Activated naive CD4-positive, alpha-beta T cell treated with anti-CD3 and anti-CD28 coated beads, Interleukin-2, amount 50 U/mL, for 24 hours (primary cell): ENCODE measurements around the gene SLC9A7.

ENCODE experiments used
- H3K27ac Mint-ChIP-seq: one replicate; pipeline ENCODE4 v1.8.0; 2021; ENCODE audit warnings: mild to moderate bottlenecking, mixed read lengths
- H3K27me3 Mint-ChIP-seq: one replicate; pipeline ENCODE4 v1.8.0; 2021; ENCODE audit warnings: mixed read lengths
- H3K36me3 Mint-ChIP-seq: one replicate; pipeline ENCODE4 v1.8.0; 2021; ENCODE audit warnings: mixed read lengths
- H3K4me1 Mint-ChIP-seq: one replicate; pipeline ENCODE4 v1.8.0; 2021; ENCODE audit warnings: mixed read lengths
- H3K4me3 Mint-ChIP-seq: one replicate; pipeline ENCODE4 v1.8.0; 2021; ENCODE audit warnings: mild to moderate bottlenecking, mixed read lengths
- H3K9me3 Mint-ChIP-seq: one replicate; pipeline ENCODE4 v1.8.0; 2021; ENCODE audit warnings: mixed read lengths

The SLC9A7 gene

DNA sequence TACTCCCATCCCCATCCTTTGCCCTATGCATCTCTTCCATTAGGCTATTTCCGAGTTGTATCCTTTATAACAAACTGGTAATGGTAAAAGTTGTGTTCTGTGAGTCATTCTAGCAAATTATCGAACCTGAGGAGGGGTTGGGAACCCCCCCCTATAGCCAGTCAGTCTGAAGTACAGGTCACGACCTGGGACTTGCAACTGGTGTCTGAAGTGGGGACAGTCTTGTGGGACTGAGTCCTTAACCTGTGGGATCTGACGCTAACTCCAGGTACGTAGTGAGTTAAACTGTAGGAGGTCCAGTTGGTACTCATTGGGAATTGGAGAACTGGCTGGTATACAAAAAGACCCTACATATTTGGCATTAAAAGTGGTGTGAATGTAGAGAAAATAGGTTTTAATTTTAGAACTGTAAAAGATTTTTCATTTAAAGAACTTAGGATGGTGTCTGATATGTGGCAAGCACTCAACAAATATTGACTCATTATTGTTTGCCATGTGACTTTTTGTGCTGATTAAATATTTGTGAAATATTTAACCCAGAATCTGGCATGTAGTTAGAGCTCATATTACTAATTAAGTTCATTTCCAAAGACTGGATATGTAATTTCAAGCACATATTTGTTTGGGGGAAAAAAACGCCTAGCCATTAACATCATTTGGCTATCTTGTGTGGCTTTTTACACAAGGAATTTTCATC is 134.7 kb downstream of the SLC9A7 start:
- Mint-ChIP-seq H3K4me1 (peaks cover 15% of the 10 kb centered on the region), H3K9me3 (no peaks in the 10 kb centered on the region), H3K36me3 (peaks cover 5% of the 10 kb centered on the region), H3K27ac (no peak overlapping the region), H3K27me3 (no peaks in the 10 kb centered on the region), H3K4me3 (no peak overlapping the region)

DNA sequence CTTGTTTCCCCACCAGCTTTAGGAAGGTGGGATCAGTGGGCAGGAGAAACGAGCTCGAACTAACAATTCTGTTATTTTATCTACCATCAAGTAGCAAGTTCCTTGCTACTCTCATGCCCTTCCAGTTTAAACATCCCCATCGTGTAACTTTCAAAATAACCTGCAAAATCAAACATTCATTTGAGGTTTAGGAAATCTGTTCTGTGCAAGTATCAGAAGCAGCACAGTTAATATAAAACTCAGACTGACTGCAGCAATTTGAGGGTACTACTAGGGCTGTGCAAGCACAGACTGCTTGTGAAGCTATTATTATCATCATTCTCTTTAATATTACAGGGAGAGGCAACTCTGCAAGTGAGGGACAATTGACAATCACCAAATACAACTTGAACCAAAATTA is 137.3 kb downstream of the SLC9A7 start:
- H3K4me3 Mint-ChIP-seq: no peak overlapping the region
- peaks cover 15% of the 10 kb centered on the region for H3K36me3 Mint-ChIP-seq
- no peak overlapping the region for H3K27ac Mint-ChIP-seq
- peaks cover 5% of the 10 kb centered on the region for H3K27me3 Mint-ChIP-seq
- no peaks in the 10 kb centered on the region for H3K9me3 Mint-ChIP-seq
- peaks cover 2% of the 10 kb centered on the region for H3K4me1 Mint-ChIP-seq

DNA sequence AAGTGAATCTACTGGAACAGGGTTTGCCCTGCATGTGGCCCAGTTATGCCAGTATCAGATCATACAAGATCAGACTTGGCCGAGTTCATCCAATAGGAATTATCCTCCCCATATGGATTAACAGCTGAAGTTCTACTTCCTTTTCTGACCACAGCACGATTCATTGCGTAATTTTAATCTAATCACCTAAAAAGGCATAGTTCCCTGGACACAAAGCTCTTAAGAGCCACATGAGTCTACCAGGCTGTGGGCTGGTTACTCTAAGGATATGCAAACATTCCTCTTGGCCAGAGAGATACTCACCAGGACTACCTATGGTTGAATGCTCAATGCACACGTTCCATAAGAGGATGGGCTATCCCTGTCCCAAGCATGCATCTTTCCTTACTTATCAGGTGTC is 138.4 kb downstream of the SLC9A7 start:
- Mint-ChIP-seq H3K9me3 (no peaks in the 10 kb centered on the region), H3K27ac (no peak overlapping the region), H3K4me3 (no peak overlapping the region), H3K36me3 (peaks cover 15% of the 10 kb centered on the region), H3K4me1 (no peaks in the 10 kb centered on the region), H3K27me3 (peaks cover 5% of the 10 kb centered on the region)

DNA sequence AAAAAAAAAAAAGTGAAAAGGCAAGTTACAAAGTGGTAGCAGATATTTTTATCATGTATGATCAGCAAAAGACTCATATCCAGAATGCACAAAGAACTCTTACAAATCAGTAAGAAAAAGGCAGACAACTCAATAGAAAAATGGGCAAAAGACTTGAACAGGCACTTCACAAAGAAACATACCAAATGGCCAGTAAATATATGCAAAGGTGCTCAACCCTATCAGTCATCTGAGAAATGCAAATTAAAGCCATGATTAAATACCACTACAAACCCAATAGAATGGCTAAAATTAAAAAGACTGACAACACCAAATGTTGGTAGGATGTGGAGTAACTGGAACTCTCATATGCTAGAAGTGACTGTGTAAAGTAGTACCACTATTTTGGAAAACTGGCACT is 140.0 kb downstream of the SLC9A7 start:
- no peak overlapping the region for H3K27ac Mint-ChIP-seq
- no peaks in the 10 kb centered on the region for H3K9me3 Mint-ChIP-seq
- peaks cover 15% of the 10 kb centered on the region for H3K36me3 Mint-ChIP-seq
- peaks cover 5% of the 10 kb centered on the region for H3K27me3 Mint-ChIP-seq
- H3K4me3 Mint-ChIP-seq: no peak overlapping the region
- no peaks in the 10 kb centered on the region for H3K4me1 Mint-ChIP-seq

DNA sequence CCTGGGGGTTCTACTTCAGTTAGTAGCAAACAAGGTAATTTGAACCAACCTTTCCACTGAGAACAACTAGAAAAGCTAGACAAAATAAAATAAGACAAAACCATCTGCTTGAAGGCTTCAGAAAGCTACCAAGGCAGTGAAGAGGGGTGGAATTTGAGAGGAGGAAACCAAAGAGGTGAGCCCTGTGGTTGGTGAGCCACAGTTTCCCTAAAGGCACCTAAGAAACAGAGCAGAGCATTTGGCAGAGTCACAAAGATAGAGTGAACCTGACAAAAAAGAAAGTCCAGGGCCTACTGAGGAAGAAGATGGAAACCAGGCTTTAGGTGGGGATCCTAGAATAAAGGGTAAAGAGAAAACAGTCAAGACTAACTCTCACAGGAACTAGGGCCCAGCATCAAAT is 141.0 kb downstream of the SLC9A7 start:
- no peaks in the 10 kb centered on the region for H3K9me3 Mint-ChIP-seq
- peaks cover 15% of the 10 kb centered on the region for H3K36me3 Mint-ChIP-seq
- H3K4me1 Mint-ChIP-seq: peaks cover 6% of the 10 kb centered on the region
- no peak overlapping the region for H3K27ac Mint-ChIP-seq
- peaks cover 5% of the 10 kb centered on the region for H3K27me3 Mint-ChIP-seq
- H3K4me3 Mint-ChIP-seq: no peak overlapping the region

DNA sequence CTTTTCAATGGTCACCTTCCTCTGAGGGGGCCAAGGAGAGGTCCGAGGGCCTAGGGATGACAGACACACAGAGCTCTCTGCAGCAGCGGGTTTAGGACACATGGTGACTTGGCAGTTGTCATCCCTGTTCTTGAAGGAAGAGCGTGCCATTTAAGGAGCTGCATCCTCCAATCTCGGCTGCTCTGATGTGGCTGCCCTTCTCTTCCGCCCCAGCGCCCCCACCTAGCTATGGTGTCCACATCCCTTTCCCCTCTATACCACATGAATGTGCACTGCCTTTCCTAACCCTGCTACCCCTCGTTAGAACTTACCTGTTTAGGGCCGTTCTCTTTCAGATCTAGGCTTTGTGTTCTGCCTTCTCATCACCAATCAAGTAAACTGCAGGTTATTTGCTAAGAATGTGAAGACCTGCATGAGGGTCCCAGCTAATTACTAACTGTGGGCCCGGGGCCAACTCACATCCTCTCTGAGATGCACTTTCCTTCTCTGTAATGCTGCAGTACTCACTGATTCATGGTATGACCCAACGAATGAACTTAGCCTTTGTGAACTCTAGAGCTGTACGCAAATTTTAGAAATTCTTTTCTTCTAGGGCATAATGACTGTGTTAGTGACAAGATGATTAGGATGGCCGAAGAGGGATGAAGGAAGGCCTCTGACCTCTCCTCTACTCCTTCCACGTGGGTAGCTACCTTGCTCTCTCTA is 147.1 kb downstream of the SLC9A7 start:
- Mint-ChIP-seq H3K9me3 (no peaks in the 10 kb centered on the region), H3K27me3 (no peaks in the 10 kb centered on the region), H3K36me3 (peaks cover under 1% of the 10 kb centered on the region), H3K4me3 (peak overlapping the region; percentile 70), H3K27ac (no peak overlapping the region), H3K4me1 (peaks cover 33% of the 10 kb centered on the region)

DNA sequence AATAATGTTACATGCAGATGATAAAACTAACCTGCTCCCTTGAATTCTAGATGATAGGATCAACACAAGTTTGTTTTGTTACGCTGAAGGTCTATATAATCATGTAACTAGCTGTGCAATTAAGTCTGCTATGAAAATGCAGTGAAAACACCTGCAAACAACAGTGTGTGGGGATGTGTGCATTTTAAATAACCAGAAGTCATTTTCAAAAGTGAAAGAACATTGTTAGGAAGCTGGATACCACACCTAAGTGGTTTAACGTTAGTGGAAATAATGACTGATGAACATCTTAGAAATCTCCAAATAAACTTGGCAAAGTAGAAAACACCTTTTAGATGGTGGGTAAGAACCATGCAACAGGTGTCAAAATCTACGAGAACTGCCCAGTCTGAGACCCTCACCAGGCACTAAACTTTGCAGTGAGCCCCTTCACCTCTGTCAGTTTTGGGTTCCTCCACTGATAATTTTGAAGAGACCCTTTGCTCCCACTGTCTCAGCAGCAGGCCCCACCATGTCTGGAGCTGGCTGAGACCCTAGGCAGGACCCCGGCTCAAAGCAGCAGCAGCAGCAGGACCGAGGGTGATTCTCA is 148.8 kb downstream of the SLC9A7 start:
- H3K4me1 Mint-ChIP-seq: peaks cover 33% of the 10 kb centered on the region
- H3K27me3 Mint-ChIP-seq: no peaks in the 10 kb centered on the region
- H3K4me3 Mint-ChIP-seq: no peak overlapping the region
- H3K27ac Mint-ChIP-seq: no peak overlapping the region
- H3K36me3 Mint-ChIP-seq: peaks cover 2% of the 10 kb centered on the region
- no peaks in the 10 kb centered on the region for H3K9me3 Mint-ChIP-seq

DNA sequence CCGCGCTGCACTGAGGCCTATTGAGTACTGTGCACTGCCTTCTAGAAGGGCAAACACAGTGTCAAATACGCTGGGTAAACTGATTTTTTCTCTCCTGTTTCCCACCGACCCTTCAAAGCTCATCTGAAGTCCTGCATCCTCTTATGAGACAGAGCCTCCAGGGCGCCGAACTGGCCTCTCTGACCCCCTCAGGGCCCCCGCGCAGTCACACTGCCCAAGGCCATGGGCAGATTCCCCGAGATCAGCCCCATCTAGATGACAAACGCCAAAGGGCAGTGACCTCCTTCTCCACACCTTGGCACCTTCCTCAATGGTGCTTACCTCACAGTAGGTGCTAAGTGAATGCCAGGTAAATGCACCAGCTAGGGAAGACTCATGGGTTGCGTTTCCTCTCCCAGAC is 151.0 kb downstream of the SLC9A7 start:
- Mint-ChIP-seq H3K4me3 (no peak overlapping the region), H3K27me3 (no peaks in the 10 kb centered on the region), H3K4me1 (peaks cover 28% of the 10 kb centered on the region), H3K36me3 (peaks cover 2% of the 10 kb centered on the region), H3K27ac (no peak overlapping the region), H3K9me3 (no peaks in the 10 kb centered on the region)

DNA sequence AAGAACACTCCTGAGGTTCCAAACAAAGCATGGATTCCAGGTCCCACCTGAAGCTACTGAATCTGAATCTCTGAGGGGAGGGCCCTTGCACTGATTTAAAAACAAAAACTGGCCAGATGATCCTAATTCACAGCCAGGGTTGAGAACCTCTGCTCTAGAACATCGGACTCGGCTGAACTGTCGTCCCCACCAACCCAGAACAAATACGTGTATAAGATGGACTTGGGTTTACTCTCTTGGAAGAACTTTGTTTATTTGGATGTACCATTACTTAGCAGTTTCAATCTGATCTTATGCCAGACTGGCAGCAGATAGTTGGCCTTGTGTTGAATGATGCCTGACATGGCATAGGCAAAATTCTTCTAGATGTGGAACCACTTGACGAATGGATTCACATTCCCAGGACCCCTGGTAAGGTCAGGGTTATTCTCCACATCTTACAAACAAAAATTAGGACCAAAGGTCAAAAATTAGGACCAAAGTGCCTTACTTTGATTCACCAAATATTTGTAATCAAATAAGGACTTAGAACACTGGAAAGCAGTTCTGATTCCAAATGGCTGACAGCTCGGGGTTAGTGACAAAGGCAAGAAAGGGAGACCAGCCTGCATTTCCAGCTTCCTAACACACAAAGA is 156.3 kb downstream of the SLC9A7 start:
- Mint-ChIP-seq H3K36me3 (peaks cover 4% of the 10 kb centered on the region), H3K9me3 (no peaks in the 10 kb centered on the region), H3K4me1 (no peaks in the 10 kb centered on the region)

DNA sequence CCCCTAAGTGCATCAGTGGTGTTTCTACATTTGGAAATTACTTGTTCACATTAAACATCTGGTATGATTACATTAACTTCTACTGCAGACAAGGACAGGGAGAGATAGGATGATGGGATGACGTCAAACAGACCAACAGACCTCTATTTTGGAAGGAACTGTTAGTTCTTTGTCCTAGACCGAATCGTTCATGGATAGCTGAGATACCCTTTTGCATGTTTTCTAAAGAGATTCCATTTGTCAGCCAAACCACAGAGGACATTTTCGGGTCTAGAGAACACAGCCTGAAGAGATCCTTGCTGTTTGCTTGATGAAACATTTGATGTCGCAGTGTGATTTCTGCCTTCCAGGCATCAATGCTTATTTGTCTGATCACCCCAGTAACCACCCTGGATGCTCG is 157.6 kb downstream of the SLC9A7 start:
- no peaks in the 10 kb centered on the region for H3K9me3 Mint-ChIP-seq
- H3K27me3 Mint-ChIP-seq: no peaks in the 10 kb centered on the region
- H3K4me3 Mint-ChIP-seq: no peak overlapping the region
- no peak overlapping the region for H3K27ac Mint-ChIP-seq
- peaks cover 2% of the 10 kb centered on the region for H3K36me3 Mint-ChIP-seq
- H3K4me1 Mint-ChIP-seq: no peaks in the 10 kb centered on the region

More for the DNA sequence above, 156.3 kb downstream of the SLC9A7 start:
- no peak overlapping the region for H3K4me3 Mint-ChIP-seq
- no peak overlapping the region for H3K27ac Mint-ChIP-seq
- H3K27me3 Mint-ChIP-seq: no peaks in the 10 kb centered on the region

DNA sequence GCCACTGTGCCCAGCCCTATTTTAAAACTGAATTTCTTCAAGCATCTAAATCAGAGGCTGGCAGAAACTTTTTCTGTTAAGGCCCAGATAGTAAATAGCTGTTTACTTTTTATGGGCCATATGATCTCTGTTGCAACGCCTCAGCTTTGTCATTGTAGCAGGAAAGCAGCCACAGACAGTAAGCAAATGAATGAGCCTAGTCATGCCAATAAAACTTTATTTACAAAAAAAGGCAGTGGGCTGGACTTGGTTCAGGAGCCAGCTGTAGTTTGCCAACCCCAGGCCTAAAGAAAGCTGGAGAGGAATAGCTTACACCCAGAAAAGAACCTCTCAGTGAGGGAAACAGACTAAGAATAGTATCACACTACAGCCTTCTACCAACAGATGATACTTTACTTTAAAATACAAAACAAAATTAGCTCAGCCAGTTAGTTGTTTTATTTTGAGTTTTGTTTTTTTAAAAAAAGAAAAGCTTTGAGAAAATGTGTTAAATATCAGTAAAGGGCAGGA is 159.8 kb downstream of the SLC9A7 start:
- Mint-ChIP-seq H3K4me3 (no peak overlapping the region), H3K9me3 (no peaks in the 10 kb centered on the region), H3K36me3 (peaks cover 2% of the 10 kb centered on the region), H3K4me1 (no peaks in the 10 kb centered on the region), H3K27me3 (no peaks in the 10 kb centered on the region), H3K27ac (no peak overlapping the region)

DNA sequence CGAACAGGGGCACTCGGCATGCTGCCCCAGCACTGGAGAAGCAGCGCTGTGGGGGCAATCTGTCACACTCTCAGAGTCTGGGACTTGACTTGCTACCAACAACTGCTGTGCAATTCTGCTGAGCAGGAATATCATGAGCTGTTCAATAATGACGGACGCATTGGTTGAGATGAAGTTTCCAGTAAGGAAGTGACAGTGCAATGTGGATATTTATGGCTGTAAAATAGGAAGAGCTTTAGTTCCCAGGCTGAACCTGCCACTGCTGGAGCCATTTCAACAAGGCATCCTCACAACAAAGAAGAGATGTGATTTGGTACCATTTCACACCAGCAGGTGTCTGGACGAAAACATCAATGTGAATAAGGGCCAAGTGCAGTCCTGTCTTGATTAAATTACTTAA is 161.1 kb downstream of the SLC9A7 start:
- Mint-ChIP-seq H3K4me3 (no peak overlapping the region), H3K36me3 (peaks cover 4% of the 10 kb centered on the region), H3K4me1 (peaks cover under 1% of the 10 kb centered on the region), H3K27ac (no peak overlapping the region), H3K9me3 (no peaks in the 10 kb centered on the region), H3K27me3 (no peaks in the 10 kb centered on the region)

DNA sequence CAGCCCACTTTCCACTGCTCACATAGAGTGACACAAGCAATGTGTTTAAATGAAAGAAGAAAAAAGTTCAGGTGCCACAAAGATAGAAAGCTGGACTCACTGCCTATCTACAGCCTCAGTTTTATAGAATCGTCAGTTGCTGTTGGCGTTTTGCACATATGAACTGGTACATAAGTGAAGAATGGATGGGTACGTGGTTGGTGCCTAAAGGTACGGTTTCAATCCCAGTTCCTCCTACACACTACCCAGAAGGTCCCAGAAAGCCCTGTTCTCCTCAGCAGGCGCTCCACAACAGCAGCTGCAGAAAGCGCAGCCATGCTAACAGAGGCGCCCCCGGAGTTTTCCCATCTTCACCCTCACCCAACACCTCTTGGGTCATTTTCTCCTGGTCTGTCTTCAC is 161.7 kb downstream of the SLC9A7 start:
- no peaks in the 10 kb centered on the region for H3K27me3 Mint-ChIP-seq
- peaks cover 4% of the 10 kb centered on the region for H3K4me1 Mint-ChIP-seq
- no peak overlapping the region for H3K27ac Mint-ChIP-seq
- H3K9me3 Mint-ChIP-seq: no peaks in the 10 kb centered on the region
- no peak overlapping the region for H3K4me3 Mint-ChIP-seq
- peaks cover 4% of the 10 kb centered on the region for H3K36me3 Mint-ChIP-seq

DNA sequence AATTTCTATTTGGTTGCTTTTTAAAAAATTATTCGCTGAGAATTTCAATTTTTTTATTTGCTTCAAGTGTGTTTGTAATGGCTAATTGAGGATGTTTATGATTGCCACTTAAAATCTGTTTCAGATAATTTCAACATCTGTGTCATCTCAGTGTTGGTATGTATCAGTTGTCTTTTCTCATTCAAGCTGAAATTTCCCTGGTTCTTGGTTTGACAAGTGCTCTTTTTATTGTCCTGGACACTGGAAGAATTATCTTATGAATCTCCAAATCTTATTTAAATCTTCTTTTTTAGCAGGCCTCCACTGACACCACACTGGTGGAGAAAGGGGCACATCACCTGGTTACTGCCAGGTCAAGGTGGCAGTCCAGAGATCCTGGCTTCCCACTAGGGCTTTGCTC is 163.8 kb downstream of the SLC9A7 start:
- Mint-ChIP-seq H3K36me3 (peaks cover 3% of the 10 kb centered on the region), H3K27ac (no peak overlapping the region), H3K27me3 (no peaks in the 10 kb centered on the region), H3K4me3 (no peak overlapping the region), H3K9me3 (no peaks in the 10 kb centered on the region), H3K4me1 (peaks cover 8% of the 10 kb centered on the region)

DNA sequence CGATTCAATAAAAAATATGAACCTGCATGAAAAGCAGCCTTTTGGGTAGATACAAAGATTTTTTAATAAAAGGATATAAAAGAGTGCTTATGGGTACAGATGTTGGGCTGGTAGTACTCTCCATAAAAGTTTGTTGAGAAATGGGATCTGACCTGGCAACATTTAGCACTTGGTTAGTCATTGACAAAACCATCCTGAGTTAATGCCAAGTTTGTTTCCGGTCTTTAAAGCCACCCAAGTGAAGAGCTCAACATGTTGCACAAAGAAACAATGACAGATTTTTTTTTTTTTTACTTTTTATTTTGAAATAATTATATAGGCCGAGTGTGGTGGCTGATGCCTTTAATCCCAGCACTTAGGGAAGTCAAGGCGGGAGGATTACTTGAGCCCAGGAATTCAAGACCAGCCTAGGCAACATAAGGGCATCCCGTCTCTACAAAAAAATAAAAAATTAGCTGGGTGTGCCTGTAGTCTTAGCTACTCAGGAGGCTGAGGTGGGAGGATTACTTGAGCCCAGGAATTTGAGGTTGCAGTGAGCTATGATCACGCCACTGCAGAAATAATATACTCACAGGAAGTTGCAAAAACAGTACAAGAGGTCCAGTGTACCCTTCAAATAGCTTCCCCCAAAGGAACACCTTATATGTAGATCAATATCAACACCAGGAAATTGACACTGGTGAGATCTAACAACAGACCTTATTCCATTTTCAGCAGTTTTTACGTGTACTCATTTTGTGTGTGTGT is 168.8 kb downstream of the SLC9A7 start:
- no peak overlapping the region for H3K27ac Mint-ChIP-seq
- no peaks in the 10 kb centered on the region for H3K9me3 Mint-ChIP-seq
- H3K36me3 Mint-ChIP-seq: peaks cover 3% of the 10 kb centered on the region
- peaks cover 39% of the 10 kb centered on the region for H3K4me1 Mint-ChIP-seq
- H3K4me3 Mint-ChIP-seq: no peak overlapping the region
- no peaks in the 10 kb centered on the region for H3K27me3 Mint-ChIP-seq
